ENCODE results near the gene ZNF24.

The ZNF24 gene

GRCh38 chr18:35290094-35290735 lies 54.0 kb downstream of the ZNF24 start, which contains the start of gene ZSCAN30:
ZSCAN30 (minus strand) TSS chr18:35290229; CDS start chr18:35264352, 25,877 bp downstream.
- DNase-seq (ENCODE audit: low read depth), result peak; percentile 88

- no peak for DNase-seq (ENCODE audit: low read depth)
Measured at GRCh38 chr18:35289727-35290093, 54.5 kb downstream of the ZNF24 start.

- no peak for DNase-seq (ENCODE audit: low read depth)
Measured at GRCh38 chr18:35289293-35289692, 54.9 kb downstream of the ZNF24 start.

GRCh38 chr18:35284841-35285240 lies 59.4 kb downstream of the ZNF24 start:
- DNase-seq (ENCODE audit: low read depth), result no peak

- DNase-seq (ENCODE audit: low read depth), result no peak
Measured at GRCh38 chr18:35283923-35284794, 60.1 kb downstream of the ZNF24 start.

- DNase-seq (ENCODE audit: low read depth), result peak; percentile 85
Measured at GRCh38 chr18:35282353-35282752, 61.9 kb downstream of the ZNF24 start.
